NCI-H2029 (cell line): ENCODE measurements around the gene HTT-AS.
"Not testable (repeated sequence)": the region's sequence is repeated elsewhere in the genome, so short reads cannot be mapped to it uniquely, and the experiment has no call there.

Experiments
- DNase-seq: peaks from one replicate; lab custom pipeline; 2025; lab: John Stamatoyannopoulos, UW

Gene HTT-AS

GRCh38 chr4:3051141-3051897 is 23.0 kb downstream of the HTT-AS start:
- DNase-seq, result not testable (repeated sequence)

- peak; percentile 57 for DNase-seq
Observed at GRCh38 chr4:3047464-3048286, 26.7 kb downstream of the HTT-AS start.

GRCh38 chr4:3046623-3047022 is 27.7 kb downstream of the HTT-AS start:
- no peak for DNase-seq

- DNase-seq, result no peak
Observed at GRCh38 chr4:3046162-3046561, 28.2 kb downstream of the HTT-AS start.

- DNase-seq, result no peak
Observed at GRCh38 chr4:3044870-3045819, 29.2 kb downstream of the HTT-AS start.

GRCh38 chr4:3043282-3044020 is 30.9 kb downstream of the HTT-AS start:
- no peak for DNase-seq

GRCh38 chr4:3042226-3042625 is 32.1 kb downstream of the HTT-AS start:
- no peak for DNase-seq

- no peak for DNase-seq
Observed at GRCh38 chr4:3041192-3042142, 32.9 kb downstream of the HTT-AS start.

GRCh38 chr4:3040452-3041191 is 33.7 kb downstream of the HTT-AS start:
- no peak for DNase-seq

GRCh38 chr4:3039706-3040366 is 34.5 kb downstream of the HTT-AS start:
- DNase-seq, result no peak

- no peak for DNase-seq
Observed at GRCh38 chr4:3037957-3038461, 36.3 kb downstream of the HTT-AS start.

GRCh38 chr4:3036131-3036952 is 38.0 kb downstream of the HTT-AS start:
- DNase-seq, result no peak

GRCh38 chr4:3035674-3036073 is 38.7 kb downstream of the HTT-AS start:
- DNase-seq, result no peak

GRCh38 chr4:3035249-3035648 is 39.1 kb downstream of the HTT-AS start:
- DNase-seq, result no peak

GRCh38 chr4:3034231-3034630 is 40.1 kb downstream of the HTT-AS start:
- no peak for DNase-seq

GRCh38 chr4:3031357-3032082 is 42.8 kb downstream of the HTT-AS start:
- peak; percentile 39 for DNase-seq
